KMS-11 (cell line): Measurements from ENCODE around the gene HCN2.

Source experiments
- H2AFZ ChIP-seq: fragments of 200-600 bp; sonication (generic); 2 replicates; pipeline ENCODE4 v1.6.1; 2016; ENCODE audit warnings: antibody characterized with exemption, mixed run types, low read depth
- H3K27ac ChIP-seq: fragments of 200-600 bp; sonication (generic); 2 replicates; pipeline ENCODE4 v1.6.1; 2016; ENCODE audit warnings: mild to moderate bottlenecking, mixed run types
- H3K27me3 ChIP-seq: fragments of 200-600 bp; sonication (generic); 2 replicates; pipeline ENCODE4 v1.6.1; 2017; ENCODE audit warnings: mild to moderate bottlenecking, low read depth, mixed run types, moderate library complexity; ENCODE audit not compliant: insufficient read depth
- H3K36me3 ChIP-seq: fragments of 200-600 bp; sonication (generic); 2 replicates; pipeline ENCODE4 v1.6.1; 2017; ENCODE audit warnings: mild to moderate bottlenecking, mixed run types; ENCODE audit not compliant: insufficient read depth
- H3K4me1 ChIP-seq: fragments of 200-600 bp; sonication (generic); 2 replicates; pipeline ENCODE4 v1.6.1; 2016; ENCODE audit warnings: mild to moderate bottlenecking, low read depth, mixed run types; ENCODE audit not compliant: poor library complexity, severe bottlenecking
- H3K4me2 ChIP-seq: fragments of 200-600 bp; sonication (generic); 2 replicates; pipeline ENCODE4 v1.7.0; 2016; ENCODE audit warnings: mild to moderate bottlenecking, mixed run types
- H3K4me3 ChIP-seq: fragments of 200-600 bp; sonication (generic); IDR thresholded peaks from 2 replicates; pipeline ENCODE4 v1.6.1; 2017; ENCODE audit warnings: low read depth, low read length, mixed read lengths; ENCODE audit not compliant: insufficient read depth
- H3K79me2 ChIP-seq: fragments of 200-600 bp; sonication (generic); 2 replicates; pipeline ENCODE4 v1.6.1; 2016; ENCODE audit warnings: low read depth, mixed run types; ENCODE audit not compliant: insufficient read depth
- H3K9ac ChIP-seq: fragments of 200-600 bp; sonication (generic); 2 replicates; pipeline ENCODE4 v1.6.1; 2016; ENCODE audit warnings: mild to moderate bottlenecking, mixed run types
- H4K20me1 ChIP-seq: fragments of 200-600 bp; sonication (generic); 2 replicates; pipeline ENCODE4 v1.6.1; 2016; ENCODE audit warnings: mild to moderate bottlenecking, mixed run types; ENCODE audit not compliant: insufficient read depth
- CTCF ChIP-seq: fragments of 200-600 bp; sonication (generic); conservative IDR thresholded peaks from 2 replicates; pipeline ENCODE4 v1.6.1; 2017; ENCODE audit warnings: low read depth, mild to moderate bottlenecking, antibody characterized with exemption, low read length, moderate library complexity, mixed read lengths

HCN2 gene

GRCh38 chr19:663682-664117 is 74.0 kb downstream of the HCN2 start:
- no peak for TF ChIP-seq CTCF
- Histone ChIP-seq H4K20me1 (peaks cover 13% of the 10 kb centered on the region), H3K4me3 (no peak overlapping the region), H3K36me3 (no peaks in the 10 kb centered on the region), H3K27me3 (peaks cover 19% of the 10 kb centered on the region), H3K4me1 (peaks cover 33% of the 10 kb centered on the region), H2AFZ (peak overlapping the region; percentile 83), H3K79me2 (peaks cover 39% of the 10 kb centered on the region), H3K4me2 (peak overlapping the region; percentile 86), H3K9ac (peak overlapping the region; percentile 37; the same call in 1 of the 2 replicates), H3K27ac (no peak overlapping the region)

- Histone ChIP-seq H3K79me2 (peaks cover 26% of the 10 kb centered on the region), H3K9ac (no peak overlapping the region), H3K4me3 (no peak overlapping the region), H3K27ac (no peak overlapping the region), H3K36me3 (no peaks in the 10 kb centered on the region), H4K20me1 (peaks cover 2% of the 10 kb centered on the region; the same call in 1 of the 2 replicates), H3K4me2 (peak overlapping the region; percentile 39), H3K27me3 (peaks cover 32% of the 10 kb centered on the region), H2AFZ (peak overlapping the region; percentile 34; the same call in 1 of the 2 replicates), H3K4me1 (peaks cover 20% of the 10 kb centered on the region)
- peak; percentile 83 for TF ChIP-seq CTCF
These were observed 75.3 kb downstream of the HCN2 start for GRCh38 chr19:664913-665443.
